HG03045 (cell line): ENCODE data around the gene USP12.
"Not testable (repeated sequence)": the region's sequence is repeated elsewhere in the genome, so short reads cannot be mapped to it uniquely, and the experiment has no call there.

Source experiments
- ATAC-seq: cut with Tn5 transposase; IDR thresholded peaks from one replicate; pipeline ENCODE4 v1.9.1; 2021; ENCODE audit warnings: mild to moderate bottlenecking, moderate library complexity; ENCODE audit not compliant: unreplicated experiment

USP12 gene

GRCh38 chr13:27171244-27171826, at the start of gene USP12:
Gene USP12 (minus strand): TSS chr13:27171811. CDS start chr13:27171639, 172 bp downstream.
- peak; percentile 25 for ATAC-seq

- no peak for ATAC-seq
Observed at GRCh38 chr13:27219611-27220010, 48.0 kb upstream of the USP12 start.

- ATAC-seq = not testable (repeated sequence)
Observed at GRCh38 chr13:27218861-27219260, 47.2 kb upstream of the USP12 start.

GRCh38 chr13:27217791-27218190, 46.2 kb upstream of the USP12 start:
- not testable (repeated sequence) for ATAC-seq

GRCh38 chr13:27213386-27213785, 41.8 kb upstream of the USP12 start:
- ATAC-seq = not testable (repeated sequence)

- ATAC-seq = no peak
Observed at GRCh38 chr13:27211771-27212364, 40.3 kb upstream of the USP12 start.

GRCh38 chr13:27211271-27211670, 39.7 kb upstream of the USP12 start:
- ATAC-seq = no peak

GRCh38 chr13:27208514-27208913, 36.9 kb upstream of the USP12 start:
- ATAC-seq = no peak

GRCh38 chr13:27203854-27204253, 32.2 kb upstream of the USP12 start:
- ATAC-seq = no peak

- ATAC-seq = no peak
Observed at GRCh38 chr13:27203186-27203585, 31.6 kb upstream of the USP12 start.

GRCh38 chr13:27201661-27202060, 30.1 kb upstream of the USP12 start:
- ATAC-seq = no peak

GRCh38 chr13:27200413-27201070, 28.9 kb upstream of the USP12 start:
- ATAC-seq = no peak

- ATAC-seq = no peak
Observed at GRCh38 chr13:27199696-27200095, 28.1 kb upstream of the USP12 start.

GRCh38 chr13:27199211-27199610, 27.6 kb upstream of the USP12 start:
- no peak for ATAC-seq

GRCh38 chr13:27194895-27195764, 23.5 kb upstream of the USP12 start:
- no peak for ATAC-seq

- ATAC-seq = no peak
Observed at GRCh38 chr13:27194209-27194608, 22.6 kb upstream of the USP12 start.

- no peak for ATAC-seq
Observed at GRCh38 chr13:27193496-27193895, 21.9 kb upstream of the USP12 start.

- ATAC-seq = no peak
Observed at GRCh38 chr13:27192973-27193372, 21.4 kb upstream of the USP12 start.

GRCh38 chr13:27192367-27192766, 20.8 kb upstream of the USP12 start:
- not testable (repeated sequence) for ATAC-seq

- ATAC-seq = no peak
Observed at GRCh38 chr13:27189192-27189591, 17.6 kb upstream of the USP12 start.

GRCh38 chr13:27188239-27188638, 16.6 kb upstream of the USP12 start:
- ATAC-seq = no peak
